Stimulated activated CD4-positive, alpha-beta T cell treated with anti-CD3 and anti-CD28 coated beads, Interleukin-2, amount 100 ng/mL, for 24 hours (primary cell): ENCODE results near the gene CNTN1.
A peak's percentile ranks its signal among the peaks of the same experiment; 100 is the strongest.

ENCODE experiments used
- DNase-seq, 2 donors: peaks; one replicate each; pipeline ENCODE4 v3.0.0-alpha.2; 2020

Gene CNTN1

GRCh38 chr12:40691913-40692764 lies at the start of gene CNTN1:
TSS of gene CNTN1 (plus strand) at chr12:40692439.
- peak in 1 of 2 donors; percentile 1 for DNase-seq

DNA sequence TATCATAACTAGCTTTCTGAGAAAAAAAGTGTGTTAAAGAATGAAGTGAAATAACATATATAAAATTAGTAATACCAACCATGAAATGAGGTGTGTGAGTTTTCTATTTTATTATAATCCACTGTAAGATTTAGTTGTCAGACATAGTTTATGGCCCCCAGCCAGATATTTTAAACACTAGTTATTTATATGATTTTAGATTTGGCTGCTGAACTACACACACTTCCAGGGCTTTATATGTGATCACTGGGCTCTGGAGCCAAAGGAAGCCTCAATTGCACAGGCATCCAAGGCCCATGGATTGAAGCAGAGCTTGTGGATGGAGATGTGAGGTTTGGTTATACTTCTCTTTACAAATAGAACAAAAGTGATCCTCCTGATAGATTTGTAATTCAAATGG lies 48.7 kb upstream of the CNTN1 start:
- no peak for DNase-seq

- DNase-seq: no peak
Measured at GRCh38 chr12:40643976-40644375, 48.3 kb upstream of the CNTN1 start.

GRCh38 chr12:40644708-40645107 lies 47.5 kb upstream of the CNTN1 start:
- no peak for DNase-seq

- DNase-seq: no peak
Measured at GRCh38 chr12:40645361-40645760, 46.9 kb upstream of the CNTN1 start.

GRCh38 chr12:40646456-40646855 lies 45.8 kb upstream of the CNTN1 start:
- no peak for DNase-seq

GRCh38 chr12:40646911-40647310 lies 45.3 kb upstream of the CNTN1 start:
- DNase-seq: no peak

DNA sequence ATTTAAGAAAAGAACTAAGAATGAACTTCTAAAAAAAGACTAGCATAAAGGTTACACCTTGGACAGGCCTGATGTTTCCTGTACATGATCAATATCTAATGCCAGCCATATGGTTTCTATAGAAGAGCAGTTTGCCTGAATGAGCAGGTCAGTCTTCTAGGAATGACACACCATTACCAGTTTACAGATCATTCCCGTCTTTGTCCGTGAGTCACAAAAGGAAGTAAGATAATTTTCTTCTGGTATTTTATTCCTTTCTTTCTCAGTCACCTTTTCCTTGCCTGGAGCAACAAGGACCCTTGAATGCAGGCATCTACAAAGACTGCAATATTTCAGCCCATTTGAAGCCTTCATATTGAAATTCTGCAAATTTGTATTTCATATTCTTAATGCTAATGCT lies 44.6 kb upstream of the CNTN1 start:
- no peak for DNase-seq

- no peak for DNase-seq
Measured at GRCh38 chr12:40648519-40648918, 43.7 kb upstream of the CNTN1 start.

- DNase-seq: no peak
Measured at GRCh38 chr12:40650038-40650704, 42.1 kb upstream of the CNTN1 start.

DNA sequence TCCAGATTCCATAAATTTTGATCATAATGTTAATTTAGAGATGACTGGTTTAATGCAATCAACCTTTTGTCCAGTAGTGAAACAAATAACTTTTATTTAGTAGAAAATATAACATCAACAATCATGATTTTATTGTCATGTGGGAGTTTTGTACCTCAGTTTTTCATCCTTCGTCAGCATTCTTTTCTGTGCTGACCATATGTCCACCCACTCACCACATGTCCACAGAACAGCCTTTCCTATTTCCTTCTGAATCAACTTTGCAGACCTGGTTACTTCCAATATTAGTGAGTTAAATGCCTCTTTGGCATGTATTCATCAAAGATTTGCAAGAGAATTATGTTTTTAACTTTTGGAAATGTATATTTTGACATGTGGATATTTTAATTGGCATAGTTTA lies 36.8 kb upstream of the CNTN1 start:
- DNase-seq: no peak

DNA sequence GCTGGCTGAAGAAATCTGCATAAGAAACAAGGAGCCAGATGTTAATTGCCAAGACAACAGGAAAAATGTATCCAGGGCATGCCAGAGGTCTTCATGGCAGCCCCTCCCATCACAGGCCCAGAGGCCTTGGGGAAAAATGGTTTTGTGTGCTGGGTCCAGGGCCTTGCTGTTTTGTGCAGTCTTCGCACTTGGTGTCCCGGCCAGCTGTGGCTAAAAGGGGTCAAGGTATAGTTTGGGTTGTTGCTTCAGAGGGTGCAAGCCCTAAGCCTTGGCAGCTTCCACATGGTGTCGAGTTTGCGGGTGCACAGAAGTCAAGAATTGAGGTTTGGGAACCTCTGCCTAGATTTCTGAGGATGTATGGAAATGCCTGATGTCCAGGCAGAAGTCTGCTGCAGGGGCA lies 29.9 kb upstream of the CNTN1 start:
- DNase-seq: no peak

DNA sequence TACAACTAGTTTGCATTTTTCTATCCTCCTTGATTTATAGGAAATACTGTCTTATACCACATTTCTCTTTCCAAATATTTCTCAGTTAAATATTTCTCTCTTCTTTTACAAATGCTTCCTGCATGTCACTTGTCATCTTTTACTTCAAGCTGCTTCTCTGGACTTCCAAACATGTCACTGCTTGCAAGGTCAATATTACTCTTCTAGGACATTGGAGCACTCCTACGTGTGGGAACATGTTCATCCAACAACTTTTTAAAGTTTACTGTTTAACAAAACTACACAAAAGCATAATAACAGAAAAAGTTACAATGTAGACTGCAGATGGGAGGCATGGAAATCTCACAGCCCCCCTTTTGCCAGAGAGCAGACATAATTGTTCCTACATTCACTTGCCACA lies 28.5 kb upstream of the CNTN1 start:
- DNase-seq: no peak

DNA sequence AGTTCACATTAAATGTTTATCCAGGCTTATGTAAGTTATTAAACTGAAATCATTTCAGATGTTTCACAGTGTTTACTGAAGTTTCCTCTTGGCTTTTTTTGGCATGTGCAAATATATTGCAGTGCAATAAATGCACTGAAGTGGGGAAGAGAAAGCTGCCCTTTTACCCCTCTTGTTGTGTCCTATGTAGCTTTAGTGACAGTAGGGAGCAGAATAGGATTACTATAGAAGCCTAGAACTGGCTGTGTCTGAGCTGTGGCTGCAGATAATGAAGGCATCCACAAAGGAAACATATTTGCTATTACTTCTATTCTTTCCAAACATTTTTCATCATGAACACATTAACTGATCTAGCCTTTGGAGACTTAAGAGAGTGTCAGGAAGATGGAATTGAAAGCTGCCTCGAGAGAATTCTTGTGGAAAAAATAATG lies 24.1 kb upstream of the CNTN1 start:
- DNase-seq: no peak

DNA sequence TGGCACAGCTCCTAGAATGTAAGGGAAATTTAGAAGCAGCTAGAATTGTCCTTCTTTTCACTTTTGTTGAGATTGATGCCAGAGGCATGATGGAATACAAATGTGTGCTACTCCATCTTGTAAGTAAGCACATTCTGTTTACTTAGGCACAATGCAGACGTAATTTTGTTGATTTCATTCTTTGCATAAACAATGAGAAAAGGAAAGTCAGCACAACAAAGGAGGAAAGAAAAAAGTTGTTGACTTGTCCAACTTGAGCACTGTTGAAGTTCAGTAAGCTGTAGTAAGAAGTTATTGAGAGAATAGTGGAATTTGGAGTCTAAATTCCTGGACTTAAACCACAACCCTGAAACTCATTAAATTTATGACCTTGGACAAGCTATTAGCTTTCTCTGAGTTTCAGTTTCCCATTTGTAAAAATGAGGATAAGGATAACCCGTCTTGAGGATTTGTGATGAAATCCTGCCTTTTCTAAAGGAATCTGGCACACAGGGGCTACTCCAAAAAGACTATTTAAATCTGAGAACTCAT lies 19.4 kb upstream of the CNTN1 start:
- no peak for DNase-seq

- no peak for DNase-seq
Measured at GRCh38 chr12:40681148-40681547, 11.1 kb upstream of the CNTN1 start.

DNA sequence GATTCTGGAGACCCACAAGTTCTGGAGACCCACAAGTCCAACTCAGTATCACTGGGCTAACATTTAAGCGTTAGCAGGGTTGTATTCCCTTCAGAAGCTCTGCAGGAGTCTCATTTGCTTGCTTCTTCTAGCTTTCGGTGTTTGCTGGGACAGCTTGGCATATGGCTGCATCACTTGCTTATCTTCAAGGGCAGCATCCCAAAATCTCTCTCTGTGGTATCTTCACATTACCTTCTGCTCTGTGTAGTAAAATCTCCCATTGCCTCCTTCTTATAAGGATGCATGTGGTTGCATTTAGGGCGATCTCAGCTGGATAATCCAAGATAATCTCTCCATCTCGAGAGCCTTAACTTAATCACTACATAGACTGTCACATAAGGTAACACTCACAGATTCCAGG lies 7.3 kb upstream of the CNTN1 start:
- DNase-seq: no peak

- no peak for DNase-seq
Measured at GRCh38 chr12:40688085-40688725, 4.0 kb upstream of the CNTN1 start.

GRCh38 chr12:40689576-40689975 lies 2.7 kb upstream of the CNTN1 start:
- DNase-seq: no peak

DNA sequence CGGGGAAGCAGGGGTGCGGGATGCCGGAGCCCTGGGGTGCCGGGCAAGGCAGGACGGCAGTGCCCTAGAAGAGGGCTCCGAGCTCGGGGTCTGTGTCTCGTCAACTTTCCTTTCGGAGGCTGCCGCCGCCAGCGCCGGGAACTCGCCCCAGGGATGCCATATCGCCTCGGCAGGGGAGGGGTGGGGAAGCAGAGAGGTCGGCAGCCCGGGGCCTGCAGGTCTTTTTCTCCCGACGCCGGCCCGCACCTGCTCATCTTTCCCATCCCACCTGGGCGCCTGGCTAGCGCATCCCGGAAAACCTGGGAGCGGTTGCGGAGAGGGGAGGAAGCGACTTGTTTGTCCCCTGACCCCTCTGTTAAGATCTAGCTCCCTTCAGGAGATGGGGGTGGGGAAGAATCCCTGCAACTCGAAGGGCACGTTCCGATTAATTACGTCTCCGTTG lies 547 bp downstream of the CNTN1 start:
- DNase-seq: no peak

DNA sequence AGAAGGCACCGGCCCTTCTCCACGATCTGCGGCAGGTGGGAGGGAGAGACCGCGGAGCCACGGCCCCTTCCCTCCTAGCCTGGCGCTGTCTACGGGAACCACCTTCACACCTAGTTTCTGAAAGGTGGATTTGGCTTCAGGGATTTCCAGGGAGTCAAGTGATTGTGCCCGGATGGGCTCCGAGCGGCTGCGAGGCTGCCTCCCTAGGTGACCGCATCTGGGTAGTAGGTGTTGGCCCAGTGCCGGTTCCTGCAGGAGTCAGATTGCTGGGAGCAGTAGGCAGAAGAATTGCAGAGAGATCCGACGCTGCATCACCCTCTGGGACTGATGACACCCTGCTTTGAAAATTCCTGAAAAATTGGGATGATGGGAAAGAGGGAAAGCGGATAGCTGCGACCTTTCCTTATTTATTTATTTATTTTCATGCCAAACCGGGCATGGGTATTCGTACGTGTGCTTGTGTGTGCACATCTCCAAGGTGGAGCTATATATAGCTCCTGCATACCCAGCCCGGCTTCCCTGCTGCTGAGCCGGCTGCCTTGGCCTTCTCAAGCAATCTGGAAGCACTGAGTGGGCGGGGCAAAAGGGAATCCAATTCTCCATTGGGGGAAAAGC lies 1.1 kb downstream of the CNTN1 start:
- DNase-seq: no peak

DNA sequence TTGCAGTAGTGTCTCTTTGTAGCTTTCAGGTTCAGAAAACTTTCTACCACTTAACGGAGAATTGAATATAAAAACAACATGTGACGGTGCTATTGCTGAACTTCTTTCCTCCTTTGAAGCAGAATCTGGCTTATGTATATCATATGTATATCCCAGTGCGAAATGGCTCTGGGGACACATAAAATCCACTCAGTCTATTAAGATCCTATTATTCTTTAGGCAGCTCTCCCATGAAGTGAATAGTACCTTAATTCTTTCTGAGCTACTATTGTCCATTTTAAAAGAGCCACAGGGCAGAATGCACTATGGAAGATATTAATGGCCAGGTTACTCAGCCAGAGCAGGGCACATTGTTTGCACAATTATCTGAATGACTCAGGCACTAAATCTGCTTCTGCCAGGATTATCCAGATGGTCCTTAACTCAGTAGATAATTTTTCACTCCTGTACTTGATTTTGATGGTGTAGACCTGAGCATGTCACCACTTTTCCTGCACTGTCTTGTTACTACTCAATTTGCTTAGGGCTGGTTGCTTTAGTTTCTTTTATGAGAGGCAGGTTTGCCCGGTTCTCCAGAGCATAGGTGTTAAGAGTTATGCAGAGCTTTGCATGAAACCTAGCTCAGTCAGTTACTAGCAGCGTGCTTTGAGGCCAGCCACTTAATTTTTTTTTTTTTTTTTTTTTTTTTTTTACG lies 5.5 kb downstream of the CNTN1 start:
- DNase-seq: no peak

DNA sequence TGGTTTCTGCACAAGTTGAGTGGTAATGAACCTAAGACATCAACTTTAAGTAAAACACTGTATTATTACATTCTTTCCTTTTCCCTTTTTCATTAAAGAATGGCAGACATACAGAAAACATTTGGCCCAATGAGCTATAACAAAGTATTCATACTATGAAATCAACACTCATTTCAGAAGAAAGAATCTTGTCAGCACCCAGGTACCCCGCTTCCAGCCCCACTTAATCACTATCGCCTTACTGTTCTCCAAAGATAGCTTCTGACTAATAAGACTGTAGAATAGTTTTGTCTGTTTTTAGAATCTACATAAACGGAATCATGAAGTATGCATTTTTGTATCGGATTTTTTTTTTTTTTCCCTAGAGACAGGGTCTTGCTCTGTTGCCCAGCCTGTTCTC lies 9.5 kb downstream of the CNTN1 start:
- no peak for DNase-seq
